Measurements from ENCODE around the gene PABPC1L. TPM values are rescaled to one million over a fixed set of nuclear protein-coding genes. Genes with fewer than 3 reads are reported as not detected.

PABPC1L gene
- total RNA-seq, 1 donor from 2014 or later = 106 TPM

Other genes starting within 250 kb of the PABPC1L start
- gene CCN5, start 194.7 kb upstream of the PABPC1L start, total RNA-seq = not detected in 2 replicates
- 1.1 TPM in 2 replicates for gene KCNK15, start 164.2 kb upstream of the PABPC1L start, total RNA-seq
- not detected in 2 replicates for gene RIMS4, start 99.5 kb upstream of the PABPC1L start, total RNA-seq
- gene YWHAB, start 24.4 kb upstream of the PABPC1L start, total RNA-seq = 230 and 246 TPM in 2 replicates
- gene TOMM34, start 50.3 kb downstream of the PABPC1L start, total RNA-seq = 53.0 and 55.4 TPM in 2 replicates
- 149 and 155 TPM in 2 replicates for gene STK4, start 56.5 kb downstream of the PABPC1L start, total RNA-seq
- 0.49 and 0.51 TPM in 2 replicates for gene KCNS1, start 191.1 kb downstream of the PABPC1L start, total RNA-seq
- 0.27 TPM in 1 of 2 replicates, not detected in the other for gene WFDC5, start 205.1 kb downstream of the PABPC1L start, total RNA-seq
- not detected in 2 replicates for gene WFDC12, start 214.4 kb downstream of the PABPC1L start, total RNA-seq

Measured in activated T-helper 1 cell treated with anti-CD3 and anti-CD28 coated beads, Interleukin-12 subunit alpha, Interleukin-12 subunit beta, Interleukin-2, Interleukin-4 antibody, amounts not matched to agents 30 ng/mL and 10 ng/mL and 1 ng/mL, durations not matched to agents 14 hours and 24 hours and 36 hours (primary cell).